ENCODE data around the gene PAK5.

GRCh38 chr20:9686866-9687265 lies 152.0 kb downstream of the PAK5 start:
- TF ChIP-seq ZSCAN20 (CRISPR knock-in tag; IDR thresholded peaks at IDR 0.05), result no peak
- TF ChIP-seq MAFK (IDR thresholded peaks at IDR 0.05; ENCODE audit: partially characterized antibody), result no peak
- no peak for TF ChIP-seq POLR2A (IDR thresholded peaks at IDR 0.05; ENCODE audit: low read length)
- TF ChIP-seq CTCF (IDR thresholded peaks at IDR 0.05), result no peak
- no peak for TF ChIP-seq RARB (CRISPR knock-in tag; IDR thresholded peaks at IDR 0.05)
- no peak for TF ChIP-seq REST (IDR thresholded peaks at IDR 0.05)
- TF ChIP-seq E2F6 (IDR thresholded peaks at IDR 0.05; ENCODE audit: borderline replicate concordance, low read depth), result no peak
